Stimulated activated CD4-positive, alpha-beta T cell treated with anti-CD3 and anti-CD28 coated beads, TNF-alpha, amount 100 ng/mL, for 1 hour (primary cell): ENCODE results near the gene RPA3.

ENCODE experiments used
- DNase-seq, 3 donors: peaks; one replicate each; pipeline ENCODE4 v3.0.0-alpha.2; 2020; ENCODE audit warnings: low read depth in 3 of 3, low spot score in 1 of 3

Gene RPA3

GRCh38 chr7:7718492-7718891 lies at the start of gene RPA3:
Gene RPA3, minus strand, starts transcription at chr7:7718607. Its CDS starts 78,189 bp downstream, at chr7:7640418.
- DNase-seq: no peak

GRCh38 chr7:7766671-7767070 lies 48.3 kb upstream of the RPA3 start:
- no peak for DNase-seq

- no peak for DNase-seq
Observed at GRCh38 chr7:7765422-7765821, 47.0 kb upstream of the RPA3 start.

- DNase-seq: no peak
Observed at GRCh38 chr7:7764520-7765396, 46.4 kb upstream of the RPA3 start.

- no peak for DNase-seq
Observed at GRCh38 chr7:7761974-7762779, 43.8 kb upstream of the RPA3 start.

GRCh38 chr7:7761340-7761973 lies 43.0 kb upstream of the RPA3 start:
- no peak for DNase-seq

- DNase-seq: no peak
Observed at GRCh38 chr7:7757576-7757975, 39.2 kb upstream of the RPA3 start.

- no peak for DNase-seq
Observed at GRCh38 chr7:7756577-7756976, 38.2 kb upstream of the RPA3 start.

GRCh38 chr7:7751243-7752092 lies 33.1 kb upstream of the RPA3 start:
- DNase-seq: no peak

- DNase-seq: no peak
Observed at GRCh38 chr7:7750571-7751242, 32.3 kb upstream of the RPA3 start.

GRCh38 chr7:7746458-7746857 lies 28.1 kb upstream of the RPA3 start:
- DNase-seq: no peak

GRCh38 chr7:7745966-7746365 lies 27.6 kb upstream of the RPA3 start:
- no peak for DNase-seq

- no peak for DNase-seq
Observed at GRCh38 chr7:7745258-7745657, 26.9 kb upstream of the RPA3 start.

- no peak for DNase-seq
Observed at GRCh38 chr7:7742223-7742622, 23.8 kb upstream of the RPA3 start.

- DNase-seq: no peak
Observed at GRCh38 chr7:7740037-7740355, 21.6 kb upstream of the RPA3 start.

GRCh38 chr7:7739204-7740036 lies 21.0 kb upstream of the RPA3 start:
- DNase-seq: no peak

- no peak for DNase-seq
Observed at GRCh38 chr7:7738622-7739021, 20.2 kb upstream of the RPA3 start.

GRCh38 chr7:7738177-7738576 lies 19.8 kb upstream of the RPA3 start:
- no peak for DNase-seq

GRCh38 chr7:7737674-7738073 lies 19.3 kb upstream of the RPA3 start:
- DNase-seq: no peak

GRCh38 chr7:7736671-7737070 lies 18.3 kb upstream of the RPA3 start:
- DNase-seq: no peak
